Brain microvascular endothelial cell (primary cell): ENCODE data around the gene GALNT9.
"Not testable (repeated sequence)": the region's sequence is repeated elsewhere in the genome, so short reads cannot be mapped to it uniquely, and the experiment has no call there.

Experiments used
- DNase-seq: peaks from one replicate; pipeline ENCODE4 v3.0.0-alpha.2; 2020
- H3K27ac ChIP-seq: fragments of 250-450 bp; sonication (Bioruptor Pico); 2 replicates; pipeline ENCODE4 v1.5.1; 2020; ENCODE audit warnings: mild to moderate bottlenecking, moderate library complexity
- H3K27me3 ChIP-seq: fragments of 250-450 bp; sonication (Bioruptor Pico); replicated peaks from 2 replicates; pipeline ENCODE4 v1.5.1; 2020; ENCODE audit warnings: mild to moderate bottlenecking
- H3K36me3 ChIP-seq: fragments of 250-450 bp; sonication (Bioruptor Pico); replicated peaks from 2 replicates; pipeline ENCODE4 v1.5.1; 2020; ENCODE audit warnings: mild to moderate bottlenecking
- H3K4me3 ChIP-seq: 2 replicates; pipeline ENCODE4 v1.5.1; 2011; ENCODE audit warnings: low read depth, mild to moderate bottlenecking, control low read depth, low read length, moderate library complexity
- in situ Hi-C: cut with HindIII; loops from 2 replicates; pipeline ENCODE4 v1.10.0; 2017; ENCODE audit warnings: low sequenced_read_pairs, low pct_ligation_motif_present
- TF ChIP-seq, protein P1 (sequence below): IDR thresholded peaks from 2 replicates; pipeline ENCODE4 v1.5.1; 2011; ENCODE audit warnings: low read depth, mild to moderate bottlenecking, moderate library complexity, low read length, control low read depth, inconsistent platforms; ENCODE audit errors: missing control alignments

GALNT9 gene

DNA sequence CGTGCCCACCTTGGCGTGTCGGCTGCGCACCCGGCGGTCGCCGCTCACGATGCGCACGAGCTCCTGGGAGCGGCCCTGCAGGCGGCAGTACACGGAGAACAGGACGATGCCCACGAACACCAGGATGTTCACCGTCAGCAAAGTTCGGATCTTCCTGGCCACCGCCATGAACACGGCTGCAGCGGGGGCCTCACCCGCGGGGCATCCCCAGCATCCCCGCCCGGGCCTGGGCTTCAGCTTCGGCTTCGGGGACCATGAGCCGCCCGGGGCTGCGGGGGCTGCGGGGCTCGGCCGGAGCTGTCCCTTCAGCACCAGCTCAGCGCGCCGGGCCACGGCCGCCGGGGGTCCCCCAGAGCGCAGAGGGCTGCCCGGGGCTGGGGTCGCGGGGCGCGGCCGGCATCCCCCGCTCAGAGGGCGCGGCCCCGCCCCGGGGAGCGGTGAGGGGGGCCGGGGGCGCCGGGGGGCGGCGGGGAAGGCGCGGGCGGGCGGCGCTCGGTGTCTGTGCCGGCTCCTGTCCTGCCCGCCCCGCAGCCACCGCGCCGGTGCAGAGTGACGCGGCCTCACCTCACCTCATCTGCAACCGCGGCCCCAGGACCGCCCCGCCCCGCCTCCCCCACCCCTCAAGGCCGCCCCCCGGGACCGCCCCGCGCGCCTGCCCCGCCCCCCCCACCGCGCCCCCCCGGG is at the start of gene GALNT9:
TSS of gene GALNT9 (minus strand) at position 554 of the 684 bp plus-strand sequence. CDS start at position 168, 386 bp downstream.
- H3K27me3 ChIP-seq: peaks cover 20% of the 10 kb centered on the region
- H3K4me3 ChIP-seq: no peak within 1 kb of the TSS
- in situ Hi-C loops: no loop called here
- H3K36me3 ChIP-seq: no peaks in the 10 kb centered on the region
- no peak for DNase-seq
- no peak within 1 kb of the TSS for H3K27ac ChIP-seq
- TF ChIP-seq, protein P1, sequence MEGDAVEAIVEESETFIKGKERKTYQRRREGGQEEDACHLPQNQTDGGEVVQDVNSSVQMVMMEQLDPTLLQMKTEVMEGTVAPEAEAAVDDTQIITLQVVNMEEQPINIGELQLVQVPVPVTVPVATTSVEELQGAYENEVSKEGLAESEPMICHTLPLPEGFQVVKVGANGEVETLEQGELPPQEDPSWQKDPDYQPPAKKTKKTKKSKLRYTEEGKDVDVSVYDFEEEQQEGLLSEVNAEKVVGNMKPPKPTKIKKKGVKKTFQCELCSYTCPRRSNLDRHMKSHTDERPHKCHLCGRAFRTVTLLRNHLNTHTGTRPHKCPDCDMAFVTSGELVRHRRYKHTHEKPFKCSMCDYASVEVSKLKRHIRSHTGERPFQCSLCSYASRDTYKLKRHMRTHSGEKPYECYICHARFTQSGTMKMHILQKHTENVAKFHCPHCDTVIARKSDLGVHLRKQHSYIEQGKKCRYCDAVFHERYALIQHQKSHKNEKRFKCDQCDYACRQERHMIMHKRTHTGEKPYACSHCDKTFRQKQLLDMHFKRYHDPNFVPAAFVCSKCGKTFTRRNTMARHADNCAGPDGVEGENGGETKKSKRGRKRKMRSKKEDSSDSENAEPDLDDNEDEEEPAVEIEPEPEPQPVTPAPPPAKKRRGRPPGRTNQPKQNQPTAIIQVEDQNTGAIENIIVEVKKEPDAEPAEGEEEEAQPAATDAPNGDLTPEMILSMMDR: no peak

DNA sequence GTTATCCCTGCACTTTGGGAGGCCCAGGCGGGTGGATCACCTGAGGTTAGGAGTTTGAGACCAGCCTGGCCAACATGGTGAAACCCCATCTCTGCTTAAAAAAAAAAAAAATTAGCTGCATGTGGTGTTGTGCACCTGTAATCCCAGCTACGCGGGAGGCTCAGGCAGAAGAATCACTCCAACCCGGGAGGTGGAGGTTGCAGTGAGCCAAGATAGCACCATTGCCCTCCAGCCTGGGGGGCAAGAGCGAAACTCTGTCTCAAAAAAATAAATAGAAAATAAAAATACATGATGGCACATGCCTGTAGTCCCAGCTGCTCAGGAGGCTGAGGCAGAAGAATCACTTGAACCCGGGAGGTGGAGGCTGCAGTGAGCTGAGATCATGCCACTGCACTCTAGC is 49.7 kb upstream of the GALNT9 start:
- H3K4me3 ChIP-seq, DNase-seq, H3K27ac ChIP-seq, in situ Hi-C loops, H3K36me3 ChIP-seq: not testable (repeated sequence)
- H3K27me3 ChIP-seq: peaks cover 32% of the 10 kb centered on the region

DNA sequence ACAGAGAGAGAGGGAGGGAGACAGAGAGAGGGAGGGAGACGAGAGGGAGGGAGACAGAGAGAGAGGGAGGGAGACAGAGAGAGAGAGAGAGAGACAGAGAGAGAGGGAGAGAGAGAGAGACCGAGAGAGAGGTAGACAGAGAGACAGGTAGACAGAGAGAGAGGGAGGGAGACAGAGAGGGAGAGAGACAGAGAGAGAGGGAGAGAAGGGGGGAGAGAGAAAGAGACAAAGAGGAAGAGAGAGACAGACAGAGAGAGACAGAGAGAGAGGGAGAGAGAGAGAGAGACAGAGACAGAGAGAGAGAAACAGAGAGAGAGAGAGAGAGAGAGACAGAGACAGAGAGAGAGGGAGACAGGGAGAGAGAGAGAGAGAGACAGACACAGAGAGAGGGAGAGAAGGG is 47.8 kb upstream of the GALNT9 start:
- Histone ChIP-seq H3K4me3 (no peak overlapping the region), H3K27ac (no peak overlapping the region), H3K36me3 (no peaks in the 10 kb centered on the region), H3K27me3 (peaks cover 40% of the 10 kb centered on the region)
- in situ Hi-C loops: no loop called here
- DNase-seq: no peak
- TF ChIP-seq, protein P1: no peak

DNA sequence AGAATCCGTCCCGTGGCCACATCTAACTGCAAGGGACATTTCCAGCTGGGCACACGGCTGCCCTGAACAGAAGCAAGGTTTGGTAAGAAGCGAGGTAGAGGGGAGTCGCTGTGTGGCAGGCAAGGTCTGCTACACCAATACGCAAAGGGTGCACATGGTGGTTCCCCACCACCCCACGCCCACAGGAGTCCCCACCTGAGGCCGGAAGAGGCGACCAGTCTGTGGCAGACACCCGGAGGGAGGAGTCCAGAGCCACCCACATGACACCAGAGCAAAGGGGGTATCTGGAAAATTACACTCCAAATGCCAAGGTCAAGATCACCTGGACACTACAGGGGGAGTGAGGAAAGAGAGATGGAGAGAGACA is 47.1 kb upstream of the GALNT9 start:
- Histone ChIP-seq H3K27ac (no peak overlapping the region), H3K27me3 (peaks cover 40% of the 10 kb centered on the region), H3K4me3 (no peak overlapping the region), H3K36me3 (no peaks in the 10 kb centered on the region)
- TF ChIP-seq, protein P1: no peak
- no peak for DNase-seq
- in situ Hi-C loops: no loop called here

DNA sequence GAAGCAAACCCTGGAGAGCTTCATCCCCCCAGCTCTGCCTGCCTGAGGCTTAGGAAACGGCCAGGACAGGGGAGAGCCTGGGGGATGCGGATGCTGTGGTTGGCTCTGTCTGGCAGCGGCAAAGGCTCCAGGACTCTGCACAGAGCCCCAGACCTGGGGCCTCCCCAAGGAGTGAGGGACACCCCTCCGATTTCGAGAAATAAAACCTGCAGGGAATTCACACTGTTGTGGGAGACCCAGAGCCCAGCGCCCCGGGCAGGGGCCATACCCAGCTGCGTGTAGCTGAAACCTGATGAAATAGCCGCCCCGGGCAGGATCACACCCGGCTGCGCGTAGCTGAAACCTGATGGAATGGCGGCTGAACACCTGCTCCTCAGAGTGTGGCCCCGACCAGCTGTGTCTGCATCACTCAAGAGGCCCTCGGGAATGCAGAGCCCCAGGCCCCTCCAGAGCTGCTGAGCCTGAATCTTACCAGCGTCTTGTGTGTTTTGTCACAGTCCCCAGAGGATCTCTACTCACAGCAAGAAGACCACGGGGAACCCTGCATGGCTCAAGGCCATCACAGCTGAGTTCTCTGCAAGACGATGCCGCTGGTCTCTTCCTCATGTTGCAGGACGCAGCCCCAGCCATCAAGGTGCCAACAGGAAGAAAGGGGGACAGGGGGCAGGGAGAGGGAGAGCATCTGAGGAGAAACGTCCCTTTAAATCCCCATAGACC is 46.5 kb upstream of the GALNT9 start:
- H3K27me3 ChIP-seq: peaks cover 39% of the 10 kb centered on the region
- no peak overlapping the region for H3K27ac ChIP-seq
- TF ChIP-seq, protein P1: no peak
- no peaks in the 10 kb centered on the region for H3K36me3 ChIP-seq
- no peak for DNase-seq
- H3K4me3 ChIP-seq: no peak overlapping the region
- in situ Hi-C loops: no loop called here

DNA sequence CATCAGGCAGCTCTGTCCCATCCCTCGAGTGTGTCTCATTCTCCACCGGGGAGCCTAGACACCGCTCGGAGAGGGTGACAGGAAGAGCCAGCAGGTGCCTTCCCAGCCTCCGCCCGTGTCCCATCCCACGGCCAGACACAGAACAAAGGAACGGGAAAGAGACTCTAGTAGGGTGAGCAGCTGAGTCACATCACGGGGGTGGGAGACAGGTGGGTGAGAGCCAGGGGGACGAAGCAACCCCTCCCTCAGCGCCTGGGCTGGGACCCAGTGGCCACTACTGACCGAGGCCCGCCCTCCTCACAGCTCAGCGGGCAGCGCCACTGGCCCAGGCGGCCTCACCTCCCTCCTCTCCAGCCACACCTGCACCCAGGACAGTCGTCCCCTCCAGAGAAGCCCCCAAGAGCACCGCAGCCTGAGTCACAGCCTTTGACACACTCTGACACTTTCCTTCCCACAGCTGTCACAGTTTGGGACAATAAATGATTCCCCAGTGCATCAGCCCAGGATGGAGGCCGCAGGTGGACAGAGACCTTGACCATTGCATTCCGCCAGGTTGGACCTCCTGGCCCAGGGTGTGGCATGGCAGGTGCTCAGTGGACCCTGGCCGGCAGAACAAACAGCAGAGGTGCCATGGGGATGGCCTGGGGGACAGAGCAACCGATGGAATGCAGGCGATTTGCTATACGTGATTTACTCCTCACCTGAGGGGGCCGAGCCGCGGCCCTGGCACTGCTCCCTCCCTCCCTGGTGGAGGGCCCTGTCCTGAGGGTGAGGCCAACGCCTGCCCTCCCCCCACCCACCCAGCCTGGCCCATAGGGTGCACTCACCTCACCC is 45.4 kb upstream of the GALNT9 start:
- no peak overlapping the region for H3K4me3 ChIP-seq
- H3K27me3 ChIP-seq: peaks cover 36% of the 10 kb centered on the region
- TF ChIP-seq, protein P1: no peak
- in situ Hi-C loops: no loop called here
- H3K36me3 ChIP-seq: no peaks in the 10 kb centered on the region
- DNase-seq: no peak
- H3K27ac ChIP-seq: no peak overlapping the region
